Globus pallidus (tissue), 1 donor: ENCODE results near the gene TM7SF2.

ENCODE experiments used
- DNase-seq: peaks from one replicate; pipeline ENCODE4 v3.0.0-alpha.2; 2015; ENCODE audit warnings: low spot score

TM7SF2 gene

DNA sequence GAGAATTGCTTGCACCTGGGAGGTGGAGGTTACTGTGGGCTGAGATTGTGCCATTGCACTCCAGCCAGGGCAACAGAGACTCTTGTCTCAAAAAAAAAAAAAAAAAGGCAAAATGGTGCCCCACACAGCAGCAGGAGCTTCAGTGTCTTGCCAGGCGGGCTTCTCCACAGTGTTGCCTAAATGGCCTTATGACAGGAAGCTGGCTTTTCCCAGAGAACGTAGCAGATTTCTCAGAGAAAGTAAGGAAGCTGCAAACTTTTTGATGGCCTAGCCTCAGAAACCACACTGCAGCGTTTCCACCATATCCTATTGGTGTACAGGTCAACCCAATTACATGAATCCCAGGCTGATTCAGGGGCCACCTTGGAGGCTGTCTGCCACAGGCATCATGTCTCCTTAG, 45.7 kb downstream of the TM7SF2 start:
- DNase-seq: no peak

DNA sequence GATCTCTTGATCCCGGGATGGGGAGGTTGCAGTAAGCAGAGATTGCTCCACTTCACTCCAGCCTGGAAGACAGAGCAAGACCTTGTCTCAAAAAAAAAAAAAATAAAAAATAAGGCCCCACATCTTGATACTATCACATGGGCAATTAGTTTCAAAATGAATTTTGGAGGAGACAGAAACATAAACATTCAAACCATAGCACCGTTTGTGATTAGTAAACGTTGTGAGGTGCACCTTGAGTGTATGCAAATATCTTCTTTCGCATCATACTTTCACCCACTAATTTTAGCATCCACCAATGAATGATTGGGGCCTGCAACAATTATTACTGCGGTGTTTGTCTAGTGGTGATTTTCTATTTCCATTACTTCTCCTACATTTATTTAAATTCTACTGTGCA, 47.3 kb downstream of the TM7SF2 start:
- no peak for DNase-seq

DNA sequence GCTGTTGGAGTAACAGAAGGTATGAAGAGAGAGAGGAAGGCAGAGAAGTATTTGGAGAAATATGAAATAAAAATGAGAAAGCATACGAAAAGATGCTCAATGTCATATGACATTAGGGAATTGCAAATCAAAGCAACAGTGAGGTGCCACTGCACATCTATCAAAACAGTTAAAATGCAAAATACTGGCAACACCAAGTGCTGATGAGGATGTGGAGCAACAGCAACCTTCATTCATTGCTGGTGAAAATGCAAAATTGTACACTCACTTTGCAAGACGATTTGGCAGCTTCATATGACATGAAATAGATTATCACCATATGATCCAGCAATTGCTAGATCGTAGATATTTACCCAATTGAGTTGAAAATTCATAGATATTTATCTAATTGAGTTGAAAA, 49.0 kb downstream of the TM7SF2 start:
- DNase-seq: no peak

DNA sequence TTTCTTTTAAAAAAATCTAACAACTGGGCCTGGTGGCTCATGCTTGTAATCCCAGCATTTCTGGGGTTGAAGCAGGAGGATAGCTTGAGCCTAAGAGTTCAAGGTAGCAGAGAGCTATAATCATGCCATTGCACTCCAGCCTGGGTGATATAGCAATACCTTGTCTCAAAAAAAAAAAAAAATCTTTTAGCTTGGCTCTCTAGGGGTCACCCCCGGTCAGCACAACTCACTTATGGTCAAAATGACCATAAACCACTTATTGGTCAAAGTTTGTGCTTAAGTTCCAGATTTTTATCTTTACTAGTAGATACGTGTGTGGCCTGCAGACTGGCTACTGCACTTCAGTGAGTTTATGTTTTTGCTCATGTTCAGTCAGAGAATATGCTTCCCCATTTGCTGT, 52.0 kb downstream of the TM7SF2 start:
- DNase-seq: no peak
